H9 (cell line): Measurements from ENCODE around the gene BCLAF1. TPM values are rescaled to one million over a fixed set of nuclear protein-coding genes. Genes with fewer than 3 reads are reported as not detected.

Experiments
- DNase-seq: peaks from one replicate; pipeline ENCODE4 v3.0.0-alpha.2; 2017
- H2AFZ ChIP-seq: one replicate; pipeline ENCODE4 v1.6.1; 2013; ENCODE audit warnings: mild to moderate bottlenecking, low read length, control low read depth, moderate library complexity
- H2AK5ac ChIP-seq: 2 replicates; pipeline ENCODE4 v1.6.1; 2013; ENCODE audit warnings: low read length, control low read depth, mixed read lengths; ENCODE audit not compliant: insufficient read length
- H2BK120ac ChIP-seq: one replicate; pipeline ENCODE4 v1.6.1; 2013; ENCODE audit warnings: low read depth, mild to moderate bottlenecking, low read length, control low read depth, inconsistent platforms; ENCODE audit not compliant: poor library complexity, severe bottlenecking
- H2BK12ac ChIP-seq: 2 replicates; pipeline ENCODE4 v1.6.1; 2013; ENCODE audit warnings: low read length, control low read depth, mixed read lengths, low read depth; ENCODE audit not compliant: insufficient read length
- H2BK15ac ChIP-seq: 2 replicates; pipeline ENCODE4 v1.6.1; 2013; ENCODE audit warnings: low read depth, low read length, control low read depth
- H2BK20ac ChIP-seq: one replicate; pipeline ENCODE4 v1.6.1; 2013; ENCODE audit warnings: low read depth, mild to moderate bottlenecking, low read length, control low read depth, inconsistent platforms; ENCODE audit not compliant: poor library complexity, severe bottlenecking
- H2BK5ac ChIP-seq: 2 replicates; pipeline ENCODE4 v1.6.1; 2013; ENCODE audit warnings: low read length, control low read depth, mixed read lengths; ENCODE audit not compliant: insufficient read length
- H3K14ac ChIP-seq: 2 replicates; pipeline ENCODE4 v1.6.1; 2013; ENCODE audit warnings: low read length, control low read depth; ENCODE audit not compliant: insufficient read depth
- H3K18ac ChIP-seq: 2 replicates; pipeline ENCODE4 v1.6.1; 2013; ENCODE audit warnings: low read depth, mild to moderate bottlenecking, mixed read lengths, low read length, control low read depth; ENCODE audit not compliant: insufficient read length
- H3K23ac ChIP-seq: 2 replicates; pipeline ENCODE4 v1.6.1; 2013; ENCODE audit warnings: low read length, control low read depth, mixed read lengths, low read depth; ENCODE audit not compliant: insufficient read length
- H3K23me2 ChIP-seq: 2 replicates; pipeline ENCODE4 v1.6.1; 2013; ENCODE audit warnings: low read depth, mild to moderate bottlenecking, mixed read lengths, low read length, control low read depth; ENCODE audit not compliant: insufficient read length, poor library complexity, severe bottlenecking
- H3K27ac ChIP-seq: 2 replicates; pipeline ENCODE4 v1.5.1; 2013; ENCODE audit warnings: low read length, control low read depth, mixed read lengths, low read depth; ENCODE audit not compliant: insufficient read length
- H3K27me3 ChIP-seq: 2 replicates; pipeline ENCODE4 v1.6.1; 2013; ENCODE audit warnings: low read length, control low read depth, inconsistent platforms; ENCODE audit not compliant: insufficient read depth
- H3K4ac ChIP-seq: 2 replicates; pipeline ENCODE4 v1.6.1; 2013; ENCODE audit warnings: low read depth, mild to moderate bottlenecking, control low read depth, inconsistent platforms, low read length, moderate library complexity
- H3K4me1 ChIP-seq: 2 replicates; pipeline ENCODE4 v1.6.1; 2013; ENCODE audit warnings: low read length, control low read depth, inconsistent platforms; ENCODE audit not compliant: insufficient read depth
- H3K4me2 ChIP-seq: 2 replicates; pipeline ENCODE4 v1.6.1; 2013; ENCODE audit warnings: low read length, control low read depth, mixed read lengths; ENCODE audit not compliant: insufficient read length, insufficient read depth
- H3K56ac ChIP-seq: 2 replicates; pipeline ENCODE4 v1.6.1; 2013; ENCODE audit warnings: low read depth, mild to moderate bottlenecking, mixed read lengths, low read length, control low read depth; ENCODE audit not compliant: insufficient read length
- H3K79me1 ChIP-seq: 2 replicates; pipeline ENCODE4 v1.6.1; 2013; ENCODE audit warnings: low read depth, mild to moderate bottlenecking, moderate library complexity, low read length, control low read depth, inconsistent platforms; ENCODE audit not compliant: insufficient read depth, poor library complexity, severe bottlenecking
- H3K79me2 ChIP-seq: 2 replicates; pipeline ENCODE4 v1.6.1; 2013; ENCODE audit warnings: low read length, control low read depth, inconsistent platforms; ENCODE audit not compliant: insufficient read depth
- H3K9ac ChIP-seq: 2 replicates; pipeline ENCODE4 v1.6.1; 2013; ENCODE audit warnings: low read length, control low read depth, mixed read lengths; ENCODE audit not compliant: insufficient read length; ENCODE audit errors: extremely low read depth
- H3K9me3 ChIP-seq: one replicate; pipeline ENCODE4 v1.6.1; 2013; ENCODE audit warnings: low read depth, low read length, inconsistent platforms; ENCODE audit not compliant: control insufficient read depth
- H3T11ph ChIP-seq: one replicate; pipeline ENCODE4 v1.6.1; 2013; ENCODE audit warnings: mild to moderate bottlenecking, low read length, control low read depth, inconsistent platforms
- H4K20me1 ChIP-seq: one replicate; pipeline ENCODE4 v1.6.1; 2013; ENCODE audit not compliant: control insufficient read depth, insufficient read length, insufficient read depth
- H4K5ac ChIP-seq: 2 replicates; pipeline ENCODE4 v1.6.1; 2013; ENCODE audit warnings: low read depth, mild to moderate bottlenecking, mixed read lengths, low read length, control low read depth; ENCODE audit not compliant: insufficient read length
- H4K8ac ChIP-seq: replicated peaks from 2 replicates; pipeline ENCODE4 v1.6.1; 2013; ENCODE audit warnings: low read length, control low read depth, mixed read lengths, low read depth; ENCODE audit not compliant: insufficient read length
- H4K91ac ChIP-seq: 2 replicates; pipeline ENCODE4 v1.6.1; 2013; ENCODE audit warnings: low read depth, mild to moderate bottlenecking, moderate library complexity, mixed read lengths, low read length, control low read depth; ENCODE audit not compliant: insufficient read length
- H3K27ac Mint-ChIP-seq, 3 experiments: 2 replicates in 2 of 3; 3 replicates in 1 of 3; pipeline ENCODE4 v1.8.0; 2020 to 2021; ENCODE audit warnings: mixed read lengths in 3 of 3, mild to moderate bottlenecking in 1 of 3, moderate library complexity in 1 of 3
- H3K27me3 Mint-ChIP-seq: 2 replicates; pipeline ENCODE4 v1.8.0; 2021; ENCODE audit warnings: low read depth, mild to moderate bottlenecking, moderate library complexity, mixed read lengths
- H3K36me3 Mint-ChIP-seq, 3 experiments: 2 replicates in 2 of 3; 3 replicates in 1 of 3; pipeline ENCODE4 v1.8.0; 2020 to 2021; ENCODE audit warnings: low read depth in 3 of 3, mixed read lengths in 3 of 3; ENCODE audit not compliant: insufficient read depth in 1 of 3
- H3K4me1 Mint-ChIP-seq, 2 experiments: 2 replicates each; pipeline ENCODE4 v1.8.0; 2020; ENCODE audit warnings: mixed read lengths in 2 of 2
- H3K4me3 Mint-ChIP-seq, 2 experiments: 2 replicates in 1 of 2; 3 replicates in 1 of 2; pipeline ENCODE4 v1.8.0; 2020 to 2021; ENCODE audit warnings: mild to moderate bottlenecking in 2 of 2, mixed read lengths in 2 of 2, moderate library complexity in 1 of 2
- H3K9me3 Mint-ChIP-seq, 2 experiments: 2 replicates in 1 of 2; 3 replicates in 1 of 2; pipeline ENCODE4 v1.8.0; 2020; ENCODE audit warnings: mild to moderate bottlenecking in 2 of 2, mixed read lengths in 2 of 2, moderate library complexity in 1 of 2
- WGBS: extraction: QIAGEN DNeasy Blood & Tissue Kit; methylation state at CpG from one replicate; pipeline ENCODE4 v1.1.7; 2013; ENCODE audit warnings: missing lambda C conversion rate, low lambda C conversion rate, mixed read lengths; ENCODE audit not compliant: insufficient read length; ENCODE audit errors: extremely low coverage; 5-methylcytosine and 5-hydroxymethylcytosine counted together
- total RNA-seq: library from RNA; stranded (reverse); gene quantifications from 2 replicates; pipeline ENCODE4 v1.2.1, GENCODE V29; 2021
- TF ChIP-seq, protein P1 (sequence below): fragments of 200-600 bp; sonication (generic); conservative IDR thresholded peaks from 3 replicates; pipeline ENCODE4 v1.8.0; 2021; ENCODE audit warnings: antibody characterized with exemption, mild to moderate bottlenecking

The BCLAF1 gene
- total RNA-seq, 1 experiment from 2014 or later, result 257 TPM

- no peak overlapping the region for H2BK120ac ChIP-seq
- no peak overlapping the region for H3K56ac ChIP-seq
- H3K79me1 ChIP-seq, result no peaks in the 10 kb centered on the region
- H3K79me2 ChIP-seq, result peaks cover 33% of the 10 kb centered on the region
- no peak overlapping the region for H4K5ac ChIP-seq
- Mint-ChIP-seq H3K36me3 (peaks cover 0 to 9% (median 4%) of the 10 kb centered on the region in 3 experiments; a peak in 5 of 7 replicates), H3K4me1 (peaks cover 21 to 32% of the 10 kb centered on the region in 2 experiments), H3K27me3 (peaks cover 2% of the 10 kb centered on the region; the same call in 1 of the 2 replicates), H3K27ac (peak overlapping the region; percentile 100), H3K9me3 (peaks cover 0 to 6% of the 10 kb centered on the region in 2 experiments; a peak in 2 of 5 replicates), H3K4me3 (peak overlapping the region; percentile 99 to 100)
- no peak overlapping the region for H2BK20ac ChIP-seq
- H2BK5ac ChIP-seq, result no peak overlapping the region
- H4K8ac ChIP-seq, result peak overlapping the region; percentile 18
- H3K4me1 ChIP-seq, result no peaks in the 10 kb centered on the region
- no peak overlapping the region for H3K23ac ChIP-seq
- no peak overlapping the region for H2BK15ac ChIP-seq
- no peaks in the 10 kb centered on the region for H3K27me3 ChIP-seq
- no peak overlapping the region for H2BK12ac ChIP-seq
- H4K20me1 ChIP-seq, result no peaks in the 10 kb centered on the region
- TF ChIP-seq, protein P1, sequence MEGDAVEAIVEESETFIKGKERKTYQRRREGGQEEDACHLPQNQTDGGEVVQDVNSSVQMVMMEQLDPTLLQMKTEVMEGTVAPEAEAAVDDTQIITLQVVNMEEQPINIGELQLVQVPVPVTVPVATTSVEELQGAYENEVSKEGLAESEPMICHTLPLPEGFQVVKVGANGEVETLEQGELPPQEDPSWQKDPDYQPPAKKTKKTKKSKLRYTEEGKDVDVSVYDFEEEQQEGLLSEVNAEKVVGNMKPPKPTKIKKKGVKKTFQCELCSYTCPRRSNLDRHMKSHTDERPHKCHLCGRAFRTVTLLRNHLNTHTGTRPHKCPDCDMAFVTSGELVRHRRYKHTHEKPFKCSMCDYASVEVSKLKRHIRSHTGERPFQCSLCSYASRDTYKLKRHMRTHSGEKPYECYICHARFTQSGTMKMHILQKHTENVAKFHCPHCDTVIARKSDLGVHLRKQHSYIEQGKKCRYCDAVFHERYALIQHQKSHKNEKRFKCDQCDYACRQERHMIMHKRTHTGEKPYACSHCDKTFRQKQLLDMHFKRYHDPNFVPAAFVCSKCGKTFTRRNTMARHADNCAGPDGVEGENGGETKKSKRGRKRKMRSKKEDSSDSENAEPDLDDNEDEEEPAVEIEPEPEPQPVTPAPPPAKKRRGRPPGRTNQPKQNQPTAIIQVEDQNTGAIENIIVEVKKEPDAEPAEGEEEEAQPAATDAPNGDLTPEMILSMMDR, result no peak
- no CpG with 5 or more reads among the region's 22 CpGs for WGBS
- H3K4me2 ChIP-seq, result peak overlapping the region; percentile 90
- no peak overlapping the region for H2AK5ac ChIP-seq
- H2AFZ ChIP-seq, result no peak overlapping the region
- H3K9me3 ChIP-seq, result no peaks in the 10 kb centered on the region
- no peak overlapping the region; the same call in 1 of the 2 replicates for H3K4ac ChIP-seq
- peak overlapping the region; percentile 64 for H3K18ac ChIP-seq
- peaks cover 8% of the 10 kb centered on the region for H3K23me2 ChIP-seq
- H3K9ac ChIP-seq, result peak overlapping the region; percentile 84
- no peak overlapping the region for H3T11ph ChIP-seq
- no peak overlapping the region for H4K91ac ChIP-seq
- peak overlapping the region; percentile 47 for H3K27ac ChIP-seq
- DNase-seq, result peak; percentile 52
- no peak overlapping the region for H3K14ac ChIP-seq
Measured at GRCh38 chr6:136290410-136291010, 864 bp upstream of the BCLAF1 start.
